ENCODE data around the gene SLC35E2B. TPM values are rescaled to one million over a fixed set of nuclear protein-coding genes. Genes with fewer than 3 reads are reported as not detected.
"Not testable (repeated sequence)": the region's sequence is repeated elsewhere in the genome, so short reads cannot be mapped to it uniquely, and the experiment has no call there.

SLC35E2B gene
- total and polyA plus RNA-seq, 5 experiments from 2014 or later: 30.2 to 110 (median 45.1) TPM

- not testable (repeated sequence) for DNase-seq, ATAC-seq, H3K27me3 Mint-ChIP-seq, H3K9me3 Mint-ChIP-seq
- peaks cover 0 to 19% (median 8%) of the 10 kb centered on the region in 4 donors for H3K4me1 Mint-ChIP-seq
- peaks cover 0 to 19% (median 3%) of the 10 kb centered on the region in 3 donors for H3K36me3 Mint-ChIP-seq
- H3K27ac Mint-ChIP-seq: peak overlapping the region in 8 of 10 donors; percentile 41 to 82 (median 68)
- POLR2A ChIA-PET: interaction anchor here (0.5 kb wide), 1 partner anchor 157 kb away, joined by 3 read pairs; no protein-coding TSS in a partner anchor
- peak overlapping the region in 8 of 10 donors; percentile 18 to 59 (median 30) for H3K4me3 Mint-ChIP-seq
Measured at GRCh38 chr1:1726088-1726487, 33.5 kb upstream of the SLC35E2B start.

- H3K4me3 Mint-ChIP-seq: peak within 1 kb of the TSS; percentile 81 to 98 (median 94)
- H3K27me3 Mint-ChIP-seq: not testable (repeated sequence)
Measured at GRCh38 chr1:1724035-1724864, 31.7 kb upstream of the SLC35E2B start, which contains the start of gene CDK11A. TSS of gene CDK11A (minus strand) at chr1:1724357. CDS start at chr1:1722818, 1,539 bp downstream.

DNA sequence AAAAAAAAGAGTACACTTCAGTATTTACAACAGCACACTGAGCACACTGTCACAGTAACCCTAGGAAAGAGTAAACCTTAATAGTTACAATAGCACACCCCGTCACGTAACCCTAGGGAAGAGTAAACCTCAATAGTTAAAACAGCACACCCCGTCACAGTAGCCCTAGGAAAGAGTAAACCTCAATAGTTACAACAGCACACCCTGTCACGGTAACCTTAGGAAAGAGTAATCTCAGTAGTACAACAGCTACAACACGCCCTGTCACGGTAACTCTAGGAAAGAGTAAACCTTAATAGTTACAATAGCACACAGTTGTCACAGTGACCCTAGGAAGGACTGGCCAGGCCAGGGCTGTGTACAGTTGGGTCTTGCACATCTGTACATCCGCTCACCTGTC, 28.6 kb upstream of the SLC35E2B start:
- H3K36me3 Mint-ChIP-seq: peaks cover 2 to 55% (median 5%) of the 10 kb centered on the region in 3 donors
- H3K27ac Mint-ChIP-seq: peak overlapping the region in 4 of 10 donors; percentile 39 to 71 (median 66)
- POLR2A ChIA-PET: interaction anchor here (0.6 to 1.7 kb wide), 2 partner anchors 63 to 161 kb away, joined by 3 to 5 read pairs; no protein-coding TSS in a partner anchor
- H3K4me3 Mint-ChIP-seq: peak overlapping the region in 3 of 10 donors; percentile 13 to 50 (median 45)
- ATAC-seq (no peak), DNase-seq (no peak)
- peaks cover 0 to 17% (median 6%) of the 10 kb centered on the region in 4 donors for H3K4me1 Mint-ChIP-seq
- no peaks in the 10 kb centered on the region for H3K9me3 Mint-ChIP-seq
- H3K27me3 Mint-ChIP-seq: no peaks in the 10 kb centered on the region

More at GRCh38 chr1:1724035-1724864, 31.7 kb upstream of the SLC35E2B start, which contains the start of gene CDK11A:
- peak; percentile 90 to 100 (median 97) for DNase-seq
- POLR2A ChIA-PET: interaction anchor here (0.5 to 1.0 kb wide), 8 partner anchors 46 to 349 kb away, joined by 3 to 5 read pairs (median 3); partner anchors contain the start of genes AURKAIP1 and CCNL2
- Mint-ChIP-seq H3K36me3 (peaks cover 0 to 30% (median 3%) of the 10 kb centered on the region in 3 donors), H3K27ac (peak within 1 kb of the TSS; percentile 90 to 99 (median 98)), H3K4me1 (peaks cover 0 to 19% (median 9%) of the 10 kb centered on the region in 4 donors)
- ATAC-seq: peak; percentile 93 to 95
- not testable (repeated sequence) for H3K9me3 Mint-ChIP-seq

- DNase-seq, H3K9me3 Mint-ChIP-seq, H3K27me3 Mint-ChIP-seq, H3K4me1 Mint-ChIP-seq, H3K4me3 Mint-ChIP-seq, POLR2A ChIA-PET, ATAC-seq: not testable (repeated sequence)
- Mint-ChIP-seq H3K36me3 (peaks cover 4 to 62% (median 5%) of the 10 kb centered on the region in 3 donors), H3K27ac (peak overlapping the region in 1 of 10 donors; percentile 39)
Measured at GRCh38 chr1:1715109-1715883, 22.7 kb upstream of the SLC35E2B start.

GRCh38 chr1:1707897-1708296, 15.3 kb upstream of the SLC35E2B start:
- H3K4me3 Mint-ChIP-seq, H3K4me1 Mint-ChIP-seq, POLR2A ChIA-PET, H3K27me3 Mint-ChIP-seq, H3K27ac Mint-ChIP-seq, H3K36me3 Mint-ChIP-seq, DNase-seq, H3K9me3 Mint-ChIP-seq, ATAC-seq: not testable (repeated sequence)

- H3K9me3 Mint-ChIP-seq: not testable (repeated sequence)
Measured at GRCh38 chr1:1707241-1707640, 14.6 kb upstream of the SLC35E2B start.

DNA sequence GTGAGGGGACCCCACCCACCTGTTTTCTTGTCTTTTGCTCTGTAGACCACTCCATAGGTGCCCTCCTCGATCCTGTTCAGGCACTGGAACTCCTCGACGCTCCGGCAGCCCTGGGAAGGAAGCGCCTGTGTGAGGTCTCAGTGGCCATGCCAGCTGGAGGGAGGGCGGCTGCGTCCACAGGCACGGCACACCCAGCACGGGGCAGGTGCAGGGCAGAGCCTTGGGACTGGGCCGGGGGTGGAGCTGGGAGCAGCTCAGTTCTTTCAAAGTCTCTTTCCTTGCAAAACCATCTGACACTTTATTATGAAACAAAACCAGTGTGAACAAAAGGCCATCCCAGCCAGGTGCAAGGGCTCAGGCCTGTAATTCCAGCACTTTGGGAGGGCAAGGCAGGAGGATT, 13.0 kb upstream of the SLC35E2B start:
- DNase-seq, H3K27me3 Mint-ChIP-seq, ATAC-seq: not testable (repeated sequence)

More at GRCh38 chr1:1707241-1707640, 14.6 kb upstream of the SLC35E2B start:
- DNase-seq, H3K4me3 Mint-ChIP-seq, H3K27ac Mint-ChIP-seq, H3K27me3 Mint-ChIP-seq, H3K4me1 Mint-ChIP-seq, POLR2A ChIA-PET, ATAC-seq: not testable (repeated sequence)
- H3K36me3 Mint-ChIP-seq: peaks cover 0 to 11% (median 2%) of the 10 kb centered on the region in 3 donors

DNA sequence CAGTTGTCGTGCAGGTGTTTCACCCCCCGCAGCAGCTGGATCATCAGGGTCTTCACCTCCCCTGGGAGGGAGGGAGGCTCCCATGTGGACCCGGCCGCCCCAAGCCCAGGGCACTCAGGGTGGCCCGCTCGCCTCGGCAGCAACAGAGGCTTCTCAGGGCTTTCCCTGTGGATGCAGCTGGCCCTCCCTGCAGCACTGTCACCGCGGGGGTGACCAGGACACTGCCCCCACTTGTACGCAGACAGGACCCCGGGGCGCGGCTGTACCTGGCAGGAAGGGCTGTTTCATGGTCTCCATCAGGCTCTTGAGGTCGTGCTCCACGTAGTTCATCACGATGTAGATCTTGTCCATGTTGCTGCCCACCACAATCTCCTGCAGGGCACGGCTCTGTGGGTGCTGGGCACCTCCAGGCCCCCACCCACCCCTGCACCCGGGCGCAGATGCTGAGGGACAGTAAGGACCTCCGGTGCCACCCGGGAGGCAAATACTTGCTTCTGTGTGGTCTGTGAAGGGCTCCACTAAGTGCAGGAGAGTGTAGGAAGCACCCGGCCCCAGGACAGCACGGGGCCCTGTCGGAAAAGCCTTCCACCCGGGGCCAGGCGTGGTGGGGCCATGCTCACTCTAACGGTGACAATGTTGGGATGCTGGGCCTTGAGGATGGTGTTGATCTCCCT, 11.8 kb upstream of the SLC35E2B start:
- H3K9me3 Mint-ChIP-seq, POLR2A ChIA-PET, H3K4me1 Mint-ChIP-seq, DNase-seq, ATAC-seq, H3K27me3 Mint-ChIP-seq, H3K27ac Mint-ChIP-seq, H3K4me3 Mint-ChIP-seq: not testable (repeated sequence)
- H3K36me3 Mint-ChIP-seq: peaks cover 0 to 11% (median 2%) of the 10 kb centered on the region in 3 donors

More for the DNA sequence above, 13.0 kb upstream of the SLC35E2B start:
- H3K36me3 Mint-ChIP-seq: peaks cover 0 to 11% (median 2%) of the 10 kb centered on the region in 3 donors
- H3K4me1 Mint-ChIP-seq, H3K27ac Mint-ChIP-seq, H3K9me3 Mint-ChIP-seq, H3K4me3 Mint-ChIP-seq, POLR2A ChIA-PET: not testable (repeated sequence)

GRCh38 chr1:1703796-1704195, 11.2 kb upstream of the SLC35E2B start:
- H3K4me1 Mint-ChIP-seq: peaks cover 0 to 1% (median under 1%) of the 10 kb centered on the region in 4 donors
- no peak for DNase-seq
- no peaks in the 10 kb centered on the region for H3K27me3 Mint-ChIP-seq
- peaks cover 0 to 11% (median 2%) of the 10 kb centered on the region in 3 donors for H3K36me3 Mint-ChIP-seq
- POLR2A ChIA-PET: no interaction called here
- ATAC-seq: no peak
- no peaks in the 10 kb centered on the region for H3K9me3 Mint-ChIP-seq
- H3K27ac Mint-ChIP-seq: peak overlapping the region in 1 of 10 donors; percentile 17
- no peak overlapping the region for H3K4me3 Mint-ChIP-seq

GRCh38 chr1:1702506-1702905, 9.9 kb upstream of the SLC35E2B start:
- DNase-seq, H3K9me3 Mint-ChIP-seq, ATAC-seq, H3K27me3 Mint-ChIP-seq, H3K4me3 Mint-ChIP-seq, H3K4me1 Mint-ChIP-seq, H3K27ac Mint-ChIP-seq, H3K36me3 Mint-ChIP-seq: not testable (repeated sequence)
- POLR2A ChIA-PET: interaction anchor here (0.6 kb wide), 1 partner anchor 23 kb away, joined by 4 read pairs; no protein-coding TSS in a partner anchor

- H3K27ac Mint-ChIP-seq, H3K4me1 Mint-ChIP-seq, ATAC-seq, H3K36me3 Mint-ChIP-seq, POLR2A ChIA-PET, H3K9me3 Mint-ChIP-seq, H3K27me3 Mint-ChIP-seq, DNase-seq, H3K4me3 Mint-ChIP-seq: not testable (repeated sequence)
Measured at GRCh38 chr1:1700557-1700956, 8.0 kb upstream of the SLC35E2B start.

DNA sequence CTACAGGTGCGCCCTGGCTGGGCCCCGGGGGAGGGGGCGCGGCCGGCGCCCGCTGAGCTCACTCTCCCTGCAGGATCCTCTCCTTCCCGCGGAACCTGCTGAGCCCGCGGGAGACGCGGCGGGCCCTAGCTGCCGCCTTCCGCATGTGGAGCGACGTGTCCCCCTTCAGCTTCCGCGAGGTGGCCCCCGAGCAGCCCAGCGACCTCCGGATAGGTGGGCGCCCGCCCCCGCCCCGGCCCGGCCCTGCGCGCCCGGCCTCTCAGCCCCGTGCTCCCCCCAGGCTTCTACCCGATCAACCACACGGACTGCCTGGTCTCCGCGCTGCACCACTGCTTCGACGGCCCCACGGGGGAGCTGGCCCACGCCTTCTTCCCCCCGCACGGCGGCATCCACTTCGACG, 7.5 kb upstream of the SLC35E2B start:
- POLR2A ChIA-PET, H3K27me3 Mint-ChIP-seq, H3K9me3 Mint-ChIP-seq, DNase-seq, H3K36me3 Mint-ChIP-seq, H3K4me3 Mint-ChIP-seq, H3K4me1 Mint-ChIP-seq, H3K27ac Mint-ChIP-seq: not testable (repeated sequence)
- ATAC-seq: peak; percentile 64 to 74

Measured in naive thymus-derived CD8-positive, alpha-beta T cell (primary cell).